GM18520 (cell line): ENCODE data around the gene TP53BP2.
"Not testable (repeated sequence)": the region's sequence is repeated elsewhere in the genome, so short reads cannot be mapped to it uniquely, and the experiment has no call there.

ENCODE experiments used
- ATAC-seq: cut with Tn5 transposase; IDR thresholded peaks from one replicate; pipeline ENCODE4 v1.9.1; 2021; ENCODE audit not compliant: unreplicated experiment

Gene TP53BP2

DNA sequence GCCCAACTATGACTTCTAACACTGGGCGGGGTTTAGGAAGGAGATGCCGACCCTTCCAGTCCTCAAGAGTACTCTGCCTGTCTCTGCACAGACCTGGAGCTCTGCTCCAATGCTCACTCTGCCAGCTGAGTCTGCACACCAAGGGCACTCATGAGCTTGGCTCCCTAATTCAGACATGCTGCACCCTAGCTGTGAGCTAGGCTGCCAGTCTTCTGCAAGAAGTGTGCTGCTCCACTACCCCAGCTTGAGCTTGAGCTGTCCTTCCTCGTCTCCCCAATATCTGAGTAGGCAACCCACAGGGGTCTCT, 13.2 kb downstream of the TP53BP2 start:
- ATAC-seq, result no peak

DNA sequence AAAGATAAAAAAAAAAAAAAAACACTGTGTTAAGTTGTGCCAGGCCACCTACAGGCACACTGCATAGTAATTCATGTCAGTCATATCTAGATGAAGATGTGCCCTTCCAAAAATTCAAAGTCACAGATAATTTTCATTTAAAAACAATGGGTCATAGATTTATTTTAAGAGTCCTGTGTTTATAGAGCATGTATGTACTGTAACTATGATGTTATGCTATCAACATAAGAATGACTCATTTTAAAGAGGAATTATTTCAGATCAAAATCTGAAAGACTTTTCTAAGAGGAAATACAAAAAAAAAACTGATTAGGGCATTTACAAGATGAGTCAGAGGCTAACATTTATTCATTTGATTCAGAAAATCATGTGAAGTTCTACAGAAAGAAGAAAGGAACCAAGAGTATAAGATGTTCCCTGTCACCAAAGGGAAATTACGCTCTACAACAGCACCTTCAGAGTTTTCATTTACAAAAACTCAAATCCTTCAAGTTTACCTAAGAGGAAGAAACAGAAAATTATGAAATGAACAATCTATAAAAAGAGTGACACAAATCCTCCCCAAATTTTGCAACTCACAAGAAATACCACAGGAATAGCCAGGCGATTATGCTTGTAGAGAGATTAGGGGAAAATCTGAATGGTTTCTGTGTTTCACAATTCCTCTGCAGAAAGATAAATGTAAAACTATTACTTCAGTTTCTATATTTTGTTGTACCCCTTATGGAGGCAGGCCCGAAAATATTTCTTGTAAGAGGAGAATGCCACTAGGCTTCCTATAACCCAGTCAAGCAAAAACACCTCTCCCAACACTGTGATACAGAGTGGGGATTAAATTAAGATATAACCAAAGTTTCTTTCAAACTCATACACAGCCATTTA, 13.8 kb downstream of the TP53BP2 start:
- ATAC-seq, result peak; percentile 32

DNA sequence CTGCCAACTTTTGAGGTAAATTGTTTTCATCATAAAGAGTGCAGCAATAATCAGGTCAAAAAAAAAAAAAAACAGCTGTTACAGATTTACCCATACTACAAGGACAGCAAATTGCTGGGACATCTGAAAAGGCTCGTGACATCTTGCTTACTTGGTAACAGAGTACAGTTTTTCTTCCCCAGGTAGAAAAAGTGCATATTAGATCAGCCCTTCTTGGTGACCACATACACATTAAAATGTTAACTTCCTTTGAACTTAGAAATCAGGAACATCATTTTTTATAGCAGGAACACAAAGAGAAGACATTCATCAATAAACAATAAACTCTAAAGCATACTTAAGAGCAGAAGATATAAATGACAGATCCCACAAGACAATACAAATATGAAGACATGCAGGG, 16.1 kb downstream of the TP53BP2 start:
- ATAC-seq, result no peak

DNA sequence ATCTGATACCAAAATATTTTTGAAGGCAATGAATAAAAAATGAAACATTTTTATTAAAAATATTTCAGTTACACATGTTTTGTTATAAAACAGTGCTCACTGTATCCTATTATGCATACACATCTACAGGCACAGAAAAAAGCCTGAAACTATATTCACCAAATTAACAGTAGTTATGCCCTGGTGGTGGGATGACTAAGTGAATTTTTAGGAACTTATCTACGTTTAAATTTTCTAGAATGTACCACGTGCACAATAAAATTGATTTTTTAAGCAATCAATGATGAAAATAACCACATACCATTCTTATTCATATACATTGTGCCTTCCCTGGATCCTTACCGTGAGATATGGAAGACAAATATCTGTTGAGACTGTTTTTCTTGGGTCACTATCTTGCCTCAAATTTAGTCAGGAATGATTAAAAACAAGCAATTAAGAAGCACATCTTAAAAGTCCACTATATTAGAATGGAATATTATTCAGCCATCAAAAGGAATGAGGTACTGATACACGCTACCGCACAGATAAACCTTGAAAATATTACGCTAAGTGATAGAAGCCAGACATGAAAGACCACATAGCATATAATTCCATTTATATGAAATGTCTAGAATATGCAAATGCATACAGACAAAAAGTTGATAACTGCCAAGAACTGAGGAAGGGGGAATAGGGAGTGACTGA, 17.4 kb downstream of the TP53BP2 start:
- ATAC-seq, result no peak

DNA sequence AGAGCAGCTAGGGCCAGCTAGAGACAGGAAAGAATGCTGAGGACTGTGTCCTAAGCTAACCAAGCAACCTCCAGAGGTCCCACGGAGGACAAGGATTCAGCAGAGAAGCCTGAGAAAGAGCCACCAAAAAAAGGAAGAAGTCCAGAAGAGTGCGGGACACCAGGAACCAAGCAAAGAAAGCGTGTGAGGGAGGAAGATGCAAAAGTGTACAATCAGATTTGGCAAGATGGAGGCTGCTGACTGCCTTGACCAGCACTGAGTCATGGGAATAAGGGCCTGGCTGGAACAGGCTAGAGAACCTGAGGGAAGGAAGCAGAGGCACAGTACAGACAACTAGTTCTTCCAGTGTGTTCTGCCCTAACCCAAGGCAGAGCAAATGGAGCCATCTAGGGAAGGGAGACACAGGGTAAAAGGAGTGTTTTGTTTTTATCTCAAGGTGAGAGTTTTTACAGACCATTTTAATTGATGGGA, 18.5 kb downstream of the TP53BP2 start:
- ATAC-seq, result no peak

DNA sequence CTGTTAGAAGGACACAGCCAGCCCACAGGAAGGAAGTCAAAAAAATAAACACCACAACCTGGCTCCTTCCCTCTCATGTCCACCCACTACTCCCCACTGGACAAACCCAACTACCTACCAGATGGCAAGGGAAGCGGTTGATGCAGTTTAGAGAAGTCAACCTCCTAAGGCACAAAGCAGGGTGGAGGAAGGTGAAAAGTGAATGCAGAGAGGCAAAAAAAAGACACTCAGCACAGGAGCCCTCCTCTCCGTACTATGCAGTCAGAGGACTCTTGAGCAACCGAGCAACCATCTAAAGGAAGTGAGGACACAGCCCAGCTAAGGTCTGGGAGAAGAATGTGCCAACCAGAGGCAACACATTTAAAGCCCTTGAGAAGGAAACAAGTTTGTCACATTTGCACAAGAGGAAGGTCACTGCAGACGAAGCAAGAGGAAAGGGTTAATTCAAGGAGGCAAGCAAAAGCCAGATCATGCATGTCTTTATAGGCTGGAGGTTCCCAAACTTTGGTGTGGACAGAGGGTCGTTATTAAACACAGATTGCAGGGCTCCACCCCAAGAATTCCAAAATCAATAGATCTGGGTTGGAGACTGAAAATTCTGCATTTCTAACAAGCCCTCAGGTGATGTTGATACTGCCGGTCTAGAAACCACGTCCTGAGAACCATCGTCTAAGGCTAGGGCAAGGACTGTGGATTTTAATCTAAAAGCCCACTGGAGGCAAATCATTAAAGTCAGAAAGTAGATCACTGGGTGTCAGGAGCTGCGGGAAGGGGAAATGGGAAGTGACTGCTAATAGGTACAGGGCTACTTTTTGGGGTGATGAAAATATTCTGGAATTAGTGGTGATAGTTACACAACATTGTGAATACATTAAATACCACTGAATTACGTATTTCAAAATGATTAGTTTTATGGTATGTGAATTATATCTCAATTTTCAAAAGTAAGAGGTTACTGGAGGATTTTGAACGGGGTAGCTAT, 19.7 kb downstream of the TP53BP2 start:
- ATAC-seq, result no peak

DNA sequence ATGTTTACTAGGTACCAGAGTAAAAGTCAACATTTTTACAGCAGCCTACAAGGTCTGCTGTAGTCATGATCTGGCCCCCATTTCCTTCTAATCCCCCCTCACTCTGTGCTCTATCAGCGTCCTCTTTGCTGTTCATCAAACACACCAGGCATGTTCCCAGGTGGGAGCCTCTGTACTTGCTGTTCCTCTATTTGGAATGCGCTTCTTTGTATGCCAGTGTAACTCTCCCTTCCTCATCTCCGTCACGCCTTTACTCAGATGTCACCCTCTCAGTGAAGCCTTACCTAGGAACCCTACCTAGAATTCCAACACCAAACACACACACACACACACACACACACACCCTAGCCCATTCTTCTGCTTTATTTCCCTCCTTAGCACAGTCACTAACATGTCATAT, 21.0 kb downstream of the TP53BP2 start:
- no peak for ATAC-seq

DNA sequence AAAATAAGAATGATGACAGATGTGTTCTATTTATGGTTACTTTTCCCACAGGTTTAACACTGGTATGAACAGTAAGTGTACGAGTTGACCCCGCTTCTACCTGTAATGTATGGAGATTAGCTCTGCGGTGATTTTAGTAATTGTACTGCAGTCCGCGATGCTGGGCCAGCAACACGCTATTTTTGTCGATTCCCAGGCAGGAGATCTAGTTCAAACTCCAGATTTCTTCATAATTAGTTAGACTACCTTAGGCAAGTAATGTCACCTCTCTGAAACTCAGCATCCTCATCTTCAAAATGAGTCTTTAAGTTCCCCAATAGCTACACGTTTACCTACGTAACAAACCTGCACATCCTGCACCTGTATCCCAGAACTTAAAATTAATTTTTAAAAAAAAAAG, 21.5 kb downstream of the TP53BP2 start:
- ATAC-seq, result no peak

DNA sequence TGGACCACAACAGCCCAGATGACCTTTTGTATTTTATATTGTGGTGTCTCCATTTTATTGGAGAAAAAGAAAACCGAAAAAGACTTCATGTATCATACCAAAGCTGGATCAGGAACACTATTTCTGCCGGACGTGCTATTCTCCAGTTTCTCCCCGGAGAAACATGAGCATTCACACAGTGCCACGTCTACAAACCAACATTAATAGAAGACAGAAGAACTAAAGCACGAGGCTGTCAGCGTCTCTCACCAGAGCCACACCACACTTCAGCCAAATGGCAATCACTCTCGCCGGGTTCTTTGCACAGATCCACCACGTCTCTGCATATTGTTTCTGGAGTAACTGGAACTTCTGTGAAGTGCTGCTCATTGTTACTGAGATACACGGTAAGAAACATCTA, 24.8 kb downstream of the TP53BP2 start:
- ATAC-seq, result no peak

DNA sequence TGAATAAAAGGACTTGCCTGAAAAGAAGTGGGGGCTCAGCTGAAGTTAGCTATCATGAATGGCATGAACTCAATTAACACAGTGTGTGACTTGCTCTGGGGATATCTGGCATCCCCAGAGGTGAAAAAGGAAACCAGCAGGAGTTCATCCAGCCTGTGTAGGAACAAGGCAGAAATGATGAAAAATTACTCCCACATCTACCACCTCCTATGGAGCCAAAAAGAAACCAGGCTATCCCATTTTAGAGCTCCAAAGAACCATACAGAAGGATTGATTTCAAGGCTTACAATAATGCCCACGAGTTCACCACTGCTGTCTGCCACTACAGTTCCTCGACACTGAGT, 25.3 kb downstream of the TP53BP2 start:
- no peak for ATAC-seq

DNA sequence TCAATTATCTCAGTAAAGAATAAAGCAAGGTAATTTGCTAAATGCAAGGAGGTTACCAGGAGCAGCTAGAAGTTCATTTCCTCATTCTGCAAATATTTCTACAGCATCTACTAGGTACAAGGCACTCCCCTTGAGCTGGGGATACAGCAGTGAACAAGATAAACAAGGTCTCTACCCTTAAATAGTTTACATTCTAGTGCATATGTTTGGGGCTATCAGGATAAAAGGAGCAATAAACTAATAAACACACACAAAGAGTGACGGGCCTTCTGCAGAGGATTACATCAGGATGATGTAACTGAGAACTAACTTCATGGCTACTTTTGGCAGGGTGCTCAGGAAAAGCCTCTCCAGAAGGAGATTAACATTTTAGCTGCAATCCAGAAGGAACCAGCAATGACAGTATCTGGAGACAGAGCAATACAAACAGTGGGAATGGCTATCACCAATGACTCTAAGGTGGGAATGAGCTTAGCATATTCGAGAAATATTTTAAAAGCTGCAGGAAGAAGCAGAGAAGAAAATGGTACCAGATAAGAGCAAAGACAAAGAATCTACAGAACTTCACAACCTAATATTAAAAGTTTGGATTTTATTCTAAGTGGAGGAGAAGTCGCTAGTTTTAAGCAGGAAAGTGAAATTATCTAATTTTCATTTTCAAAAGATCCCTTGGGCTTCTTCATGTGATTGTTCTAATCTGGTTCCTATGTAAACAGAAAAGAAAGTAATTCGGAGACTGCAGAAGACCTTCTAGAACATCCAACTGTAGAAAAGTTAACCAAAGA, 25.8 kb downstream of the TP53BP2 start:
- no peak for ATAC-seq

DNA sequence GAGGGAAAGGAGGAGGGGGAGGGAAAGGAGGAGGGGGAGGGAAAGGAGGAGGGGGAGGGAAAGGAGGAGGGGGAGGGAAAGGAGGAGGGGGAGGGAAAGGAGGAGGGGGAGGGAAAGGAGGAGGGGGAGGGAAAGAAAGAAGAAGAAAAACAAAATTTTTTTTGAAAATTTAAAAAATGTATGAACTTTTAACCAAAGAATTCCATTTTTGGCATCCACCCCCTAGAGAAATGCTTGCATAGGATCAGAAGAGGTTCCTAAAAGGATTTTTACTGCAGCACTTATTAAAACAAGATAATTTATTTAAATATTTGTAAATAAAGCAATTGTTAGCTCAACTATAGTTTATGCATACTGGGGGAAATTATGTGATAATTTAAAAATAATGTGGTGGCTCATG, 28.5 kb downstream of the TP53BP2 start:
- ATAC-seq, result not testable (repeated sequence)

DNA sequence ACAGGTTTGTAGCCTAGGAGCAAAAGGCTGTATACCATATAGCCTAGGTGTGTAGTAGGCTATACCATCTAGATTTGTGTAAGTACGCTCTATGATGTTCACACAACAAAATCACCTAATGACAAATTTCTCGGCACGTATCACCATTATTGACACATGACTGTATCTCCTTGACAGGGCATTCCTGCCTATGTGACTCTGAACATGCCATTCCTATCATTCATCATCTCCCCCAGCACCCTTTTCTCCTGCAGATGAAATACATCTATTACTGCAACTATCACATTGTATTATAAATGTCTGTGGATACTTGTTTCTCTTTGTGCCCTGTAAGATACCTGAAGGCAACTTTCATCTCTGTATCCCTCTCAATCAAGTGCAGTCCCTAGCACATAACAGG, 29.9 kb downstream of the TP53BP2 start:
- no peak for ATAC-seq

DNA sequence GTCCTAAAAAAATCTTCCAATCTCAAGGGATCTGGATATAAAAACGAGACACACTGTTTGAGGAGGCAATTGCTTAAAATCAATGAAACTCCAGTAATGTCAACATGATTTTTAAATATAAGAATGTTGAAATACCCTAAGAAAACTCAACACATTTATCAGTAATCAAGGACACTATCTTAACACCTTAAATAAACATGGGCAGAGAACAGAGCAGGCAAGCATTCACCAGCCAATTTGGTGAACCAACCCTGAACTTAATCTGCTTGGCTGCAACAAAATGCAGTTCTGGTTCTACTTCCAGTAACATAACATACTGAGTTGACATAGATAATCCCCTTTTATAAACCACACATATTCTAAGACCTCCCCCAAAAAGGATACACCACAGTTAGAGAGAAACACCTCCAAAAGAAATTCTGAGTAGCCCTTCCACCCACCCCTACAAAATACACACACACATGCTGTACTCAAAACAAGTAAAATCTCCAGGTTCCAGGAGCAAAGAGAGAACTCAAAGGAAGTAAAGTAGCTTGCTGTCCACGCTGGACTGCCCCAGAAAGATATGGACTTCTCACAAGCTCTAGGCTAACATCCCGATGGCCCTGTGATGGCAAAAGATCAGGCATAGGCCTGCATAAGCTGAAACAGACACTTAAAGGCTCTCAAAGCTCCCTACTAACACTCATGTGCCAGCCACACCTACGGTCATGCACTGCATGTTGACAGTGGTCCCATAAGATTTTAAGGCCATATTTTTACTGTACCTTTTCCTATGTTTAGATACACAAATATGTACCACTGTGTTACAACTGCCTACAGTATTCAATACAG, 30.5 kb downstream of the TP53BP2 start:
- no peak for ATAC-seq

DNA sequence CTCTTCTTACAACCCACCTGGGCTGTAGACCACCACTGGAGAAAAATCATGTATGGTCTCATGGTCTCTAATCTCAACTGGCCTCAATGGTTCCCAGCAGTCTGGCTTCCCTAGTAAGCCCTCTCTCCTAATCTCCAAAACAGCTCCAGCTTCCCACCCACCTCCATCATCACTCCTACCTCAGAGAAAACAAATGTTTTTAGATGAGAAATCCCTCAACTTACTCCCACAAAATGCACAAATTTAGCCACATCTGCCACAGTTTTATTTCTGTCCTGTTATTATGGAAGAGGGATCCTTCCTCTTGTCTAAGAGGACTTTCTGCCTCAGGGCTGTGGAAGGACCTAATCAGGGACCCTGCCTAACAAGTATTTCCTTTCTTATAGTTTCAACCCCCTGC, 32.1 kb downstream of the TP53BP2 start:
- ATAC-seq, result no peak

DNA sequence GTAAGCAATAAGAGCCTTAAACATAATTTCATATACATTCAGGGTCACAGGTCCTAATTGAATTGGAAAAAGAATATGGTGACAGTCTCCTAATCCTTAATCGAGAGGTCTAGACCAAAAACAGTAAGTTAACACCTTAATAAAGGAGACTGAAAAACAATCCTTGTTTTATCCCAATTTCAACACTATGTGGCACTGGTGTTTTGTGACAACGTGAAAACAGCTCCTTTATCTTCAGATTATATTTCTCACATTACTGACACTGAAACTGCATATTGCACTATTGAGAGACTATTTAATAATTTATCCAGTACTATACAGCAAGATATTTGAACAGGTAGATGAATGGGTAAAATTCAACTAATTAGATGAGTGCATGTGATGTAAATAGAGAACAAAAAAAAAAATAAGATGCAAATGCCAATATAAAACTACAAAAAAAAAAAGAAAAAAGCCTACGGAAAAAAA, 34.1 kb downstream of the TP53BP2 start:
- ATAC-seq, result no peak

DNA sequence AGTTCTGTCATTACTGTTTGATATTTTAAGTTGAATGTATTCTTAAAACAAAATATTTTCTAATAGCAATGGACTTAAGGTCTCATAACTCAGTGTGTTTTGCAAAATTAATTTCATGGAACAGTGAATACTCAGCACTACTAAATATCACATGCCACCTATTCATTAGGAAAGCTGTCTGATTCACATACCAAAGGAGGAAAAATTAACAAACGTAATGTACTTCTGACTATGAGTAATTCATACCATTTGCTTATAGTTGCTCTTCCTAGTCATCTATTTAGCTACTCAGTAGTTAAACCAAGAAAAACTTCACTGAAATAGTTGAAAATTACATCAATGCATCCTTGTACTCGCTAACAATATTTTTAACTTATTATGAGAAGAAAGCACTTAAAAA, 35.2 kb downstream of the TP53BP2 start:
- no peak for ATAC-seq

DNA sequence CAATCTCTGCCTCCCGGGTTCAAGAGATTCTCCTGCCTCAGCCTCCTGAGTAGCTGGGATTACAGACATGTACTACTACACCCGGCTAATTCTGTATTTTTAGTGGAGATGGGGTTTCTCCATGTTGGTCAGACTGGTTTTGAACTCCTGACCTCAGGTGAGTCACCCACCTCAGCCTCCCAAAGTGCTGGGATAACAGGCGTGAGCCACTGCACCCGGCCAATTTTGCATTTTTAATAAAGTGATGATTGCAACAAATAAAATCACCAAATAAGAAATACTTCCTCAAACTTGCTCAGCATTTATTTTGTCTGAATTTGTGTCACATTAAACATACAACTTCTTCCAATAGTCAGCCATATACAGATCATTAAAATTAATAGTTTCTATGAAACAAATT, 35.8 kb downstream of the TP53BP2 start:
- not testable (repeated sequence) for ATAC-seq

DNA sequence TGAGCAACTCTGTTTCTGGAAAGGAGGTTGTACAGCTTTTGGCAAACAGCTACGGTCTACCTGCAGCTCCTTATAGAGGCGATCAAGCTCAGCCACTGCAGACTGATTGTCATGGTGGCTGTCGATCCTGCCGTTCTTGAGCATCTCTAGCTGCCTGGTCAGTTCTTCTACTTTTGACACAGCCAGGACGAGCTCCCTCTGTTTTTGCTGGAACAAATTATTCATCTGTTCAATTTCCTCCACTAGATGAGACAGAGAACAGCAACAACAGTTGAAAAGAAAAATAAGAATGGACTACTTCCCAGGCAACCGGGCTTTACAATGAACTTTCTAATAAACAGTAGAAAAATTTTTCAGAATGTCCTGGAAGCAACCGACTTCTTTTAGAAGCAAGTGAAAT, 42.5 kb downstream of the TP53BP2 start:
- ATAC-seq, result no peak

DNA sequence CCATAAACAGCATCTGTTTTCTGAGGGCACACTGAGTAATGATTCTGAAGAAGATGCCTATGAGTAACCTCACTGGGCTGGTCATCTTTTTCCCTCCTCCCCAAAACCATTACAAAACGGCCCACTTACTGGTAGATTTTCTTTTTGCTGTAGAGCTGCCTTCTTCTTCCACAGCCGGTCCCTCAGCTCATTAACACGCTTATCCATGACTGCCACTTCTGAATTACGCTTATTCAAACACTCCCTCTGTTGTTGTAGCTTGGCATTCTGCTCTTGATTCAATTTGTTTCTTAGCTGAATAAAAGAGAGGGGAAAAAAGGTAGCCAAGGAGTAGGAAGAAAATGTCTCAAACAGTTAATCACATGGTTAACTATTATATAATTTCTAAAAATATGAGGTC, 43.1 kb downstream of the TP53BP2 start:
- no peak for ATAC-seq
